Stimulated activated naive CD8-positive, alpha-beta T cell treated with anti-CD3 and anti-CD28 coated beads, Interleukin-15, Interleukin-2, amounts not matched to agents 100 ng/mL and 50 ng/mL, for 24 hours (primary cell): Measurements from ENCODE around the gene RTEL1.
"Not testable (repeated sequence)": the region's sequence is repeated elsewhere in the genome, so short reads cannot be mapped to it uniquely, and the experiment has no call there.

ENCODE experiments used
- H3K27ac Mint-ChIP-seq: one replicate; pipeline ENCODE4 v1.8.0; 2021; ENCODE audit warnings: mild to moderate bottlenecking, mixed read lengths
- H3K27me3 Mint-ChIP-seq: one replicate; pipeline ENCODE4 v1.8.0; 2021; ENCODE audit warnings: mixed read lengths
- H3K36me3 Mint-ChIP-seq: one replicate; pipeline ENCODE4 v1.8.0; 2021; ENCODE audit warnings: low read depth, mixed read lengths
- H3K4me1 Mint-ChIP-seq: one replicate; pipeline ENCODE4 v1.8.0; 2021; ENCODE audit warnings: low read depth, mixed read lengths
- H3K4me3 Mint-ChIP-seq: one replicate; pipeline ENCODE4 v1.8.0; 2021; ENCODE audit warnings: mild to moderate bottlenecking, mixed read lengths
- H3K9me3 Mint-ChIP-seq: one replicate; pipeline ENCODE4 v1.8.0; 2021; ENCODE audit warnings: mixed read lengths

RTEL1 gene

DNA sequence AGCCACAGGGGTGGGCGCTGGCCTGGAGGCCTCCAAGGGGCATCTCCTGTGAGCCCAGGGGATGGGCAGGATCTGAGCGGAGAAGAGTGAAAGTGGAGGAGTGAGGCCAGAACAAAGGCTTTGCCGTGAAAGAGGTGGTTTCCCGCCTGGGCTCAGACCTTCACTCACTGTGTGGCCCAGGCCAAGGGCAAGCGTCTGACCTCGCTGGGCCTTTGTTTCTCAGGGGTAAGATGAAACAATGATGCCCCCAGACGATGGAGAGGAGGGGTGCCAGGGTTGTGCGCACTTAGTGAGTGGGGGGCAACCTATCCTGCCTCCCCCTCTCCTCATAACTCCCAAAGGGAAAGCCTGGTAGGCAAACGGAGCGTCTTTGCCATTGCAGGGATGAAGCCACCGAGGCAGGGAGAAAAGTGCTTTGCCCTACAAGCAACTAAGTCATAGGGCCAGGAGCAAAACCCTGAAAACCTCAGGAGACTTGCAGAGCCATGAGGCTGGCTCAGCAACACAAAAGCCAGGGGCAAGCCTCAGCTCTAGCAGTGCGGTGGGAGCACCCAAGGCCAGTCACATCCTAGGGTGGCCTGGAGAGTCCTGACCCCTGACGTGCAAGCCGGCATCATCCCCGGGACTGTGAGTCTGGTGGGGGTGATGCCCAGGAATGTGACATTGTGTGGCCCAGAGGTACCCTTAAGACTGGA is 4.0 kb upstream of the RTEL1 start:
- Mint-ChIP-seq H3K4me3 (peak overlapping the region; percentile 76), H3K4me1 (peaks cover 39% of the 10 kb centered on the region)

DNA sequence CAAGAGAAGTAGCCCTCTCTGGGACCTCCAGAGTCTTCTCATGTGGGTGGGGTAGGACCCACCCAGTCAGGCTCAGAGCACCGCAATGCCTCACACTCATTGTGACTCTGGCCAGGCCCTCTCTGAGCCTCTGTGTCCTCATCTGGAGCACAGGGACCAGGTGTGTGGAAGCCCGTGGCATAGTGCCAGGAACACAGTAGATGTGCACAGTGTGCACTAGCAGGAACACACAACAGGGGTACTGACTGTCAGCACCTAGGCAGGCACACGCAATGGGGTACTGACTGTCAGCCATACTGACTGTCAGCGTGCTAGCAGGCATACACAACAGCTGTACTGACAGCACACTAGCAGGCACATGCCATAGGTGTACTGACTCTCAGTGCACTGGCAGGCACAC is 2.9 kb upstream of the RTEL1 start:
- Mint-ChIP-seq H3K9me3 (no peaks in the 10 kb centered on the region), H3K27ac (no peak overlapping the region), H3K36me3 (peaks cover 9% of the 10 kb centered on the region), H3K4me1 (peaks cover 48% of the 10 kb centered on the region), H3K4me3 (no peak overlapping the region), H3K27me3 (no peaks in the 10 kb centered on the region)

More for the DNA sequence above, 4.0 kb upstream of the RTEL1 start:
- Mint-ChIP-seq H3K27ac (peak overlapping the region; percentile 58), H3K27me3 (no peaks in the 10 kb centered on the region), H3K9me3 (no peaks in the 10 kb centered on the region), H3K36me3 (peaks cover 4% of the 10 kb centered on the region)

DNA sequence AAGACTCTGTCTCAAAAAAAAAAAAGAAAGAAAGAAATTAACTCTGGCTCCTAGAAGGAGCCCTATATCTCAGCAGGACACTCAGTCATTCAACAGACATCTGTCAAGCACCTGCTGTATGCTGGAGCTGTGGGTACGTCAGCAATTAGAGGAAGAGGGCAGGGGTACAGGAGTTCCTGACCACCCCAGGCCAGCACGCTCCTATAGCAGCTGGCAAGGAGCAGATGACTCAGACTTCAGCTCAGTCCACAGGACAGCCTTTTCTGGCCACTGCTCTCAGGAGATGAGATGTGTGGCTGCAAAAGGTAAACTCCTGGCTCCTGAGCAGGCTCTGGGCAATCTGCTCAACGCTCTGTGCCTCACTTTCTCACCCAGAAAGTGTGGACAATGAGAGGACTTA is 1.7 kb upstream of the RTEL1 start:
- H3K4me3 Mint-ChIP-seq, result no peak overlapping the region
- no peak overlapping the region for H3K27ac Mint-ChIP-seq

DNA sequence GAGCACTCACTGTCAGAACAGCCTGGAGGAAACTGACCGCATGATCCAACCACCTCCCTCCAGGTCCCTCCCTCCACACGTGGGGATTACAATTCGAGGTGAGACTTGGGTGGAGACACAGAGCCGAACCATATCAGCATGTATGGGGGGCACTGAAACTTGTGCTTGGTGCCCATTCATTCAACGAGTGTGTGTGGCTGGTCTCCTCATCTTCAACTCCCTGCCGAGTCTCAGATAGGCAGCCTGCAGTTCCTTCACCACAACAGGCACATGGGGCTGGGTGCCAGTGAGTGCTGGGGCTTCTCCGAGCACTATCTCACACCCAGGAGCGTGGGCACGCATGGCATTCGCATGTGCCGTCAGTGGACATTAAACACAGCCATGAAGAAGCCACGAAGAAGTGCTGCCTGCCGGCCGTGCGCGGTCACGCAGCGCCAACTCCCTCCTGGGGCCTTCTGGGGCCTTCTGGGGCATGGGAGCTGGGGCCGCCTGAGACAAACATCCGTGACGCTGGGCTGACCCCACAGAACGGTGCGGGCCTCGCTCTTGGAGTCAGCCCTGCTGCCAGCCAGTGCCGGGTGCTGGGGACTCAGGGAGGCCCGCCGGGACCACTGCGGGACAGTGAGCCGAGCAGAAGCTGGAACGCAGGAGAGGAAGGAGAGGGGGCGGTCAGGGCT is 714 bp upstream of the RTEL1 start:
- peak overlapping the region; percentile 98 for H3K4me3 Mint-ChIP-seq
- no peaks in the 10 kb centered on the region for H3K27me3 Mint-ChIP-seq
- peaks cover 13% of the 10 kb centered on the region for H3K36me3 Mint-ChIP-seq
- peak overlapping the region; percentile 94 for H3K27ac Mint-ChIP-seq
- peaks cover 44% of the 10 kb centered on the region for H3K4me1 Mint-ChIP-seq
- no peaks in the 10 kb centered on the region for H3K9me3 Mint-ChIP-seq

More for the DNA sequence above, 1.7 kb upstream of the RTEL1 start:
- peaks cover 47% of the 10 kb centered on the region for H3K4me1 Mint-ChIP-seq
- no peaks in the 10 kb centered on the region for H3K27me3 Mint-ChIP-seq
- no peaks in the 10 kb centered on the region for H3K9me3 Mint-ChIP-seq
- peaks cover 9% of the 10 kb centered on the region for H3K36me3 Mint-ChIP-seq

DNA sequence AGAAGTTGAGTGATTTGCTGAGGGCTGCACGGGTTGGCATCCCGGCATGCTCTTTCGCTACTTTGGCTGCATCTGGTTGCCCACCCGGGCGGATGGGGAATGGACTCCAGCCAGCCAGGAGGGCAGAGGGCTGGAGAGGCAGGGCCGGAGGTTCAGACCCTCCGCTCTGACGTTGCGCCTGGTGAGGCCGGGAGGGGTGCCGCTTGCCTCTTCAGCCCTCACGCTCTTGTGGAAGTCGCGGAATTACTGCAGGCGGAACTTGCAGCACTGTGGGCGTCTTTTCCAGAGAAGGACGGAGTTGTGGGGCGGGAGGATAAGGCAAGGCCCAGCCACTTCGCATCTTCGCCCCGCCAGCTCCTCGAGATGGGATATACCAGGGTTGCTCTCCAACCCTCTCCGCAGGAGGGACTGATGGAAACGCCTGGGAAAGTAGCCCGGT is 656 bp downstream of the RTEL1 start:
- Mint-ChIP-seq H3K4me1 (peaks cover 42% of the 10 kb centered on the region), H3K9me3 (no peaks in the 10 kb centered on the region), H3K27me3 (no peaks in the 10 kb centered on the region), H3K27ac (peak overlapping the region; percentile 94), H3K4me3 (peak overlapping the region; percentile 98), H3K36me3 (peaks cover 13% of the 10 kb centered on the region)

DNA sequence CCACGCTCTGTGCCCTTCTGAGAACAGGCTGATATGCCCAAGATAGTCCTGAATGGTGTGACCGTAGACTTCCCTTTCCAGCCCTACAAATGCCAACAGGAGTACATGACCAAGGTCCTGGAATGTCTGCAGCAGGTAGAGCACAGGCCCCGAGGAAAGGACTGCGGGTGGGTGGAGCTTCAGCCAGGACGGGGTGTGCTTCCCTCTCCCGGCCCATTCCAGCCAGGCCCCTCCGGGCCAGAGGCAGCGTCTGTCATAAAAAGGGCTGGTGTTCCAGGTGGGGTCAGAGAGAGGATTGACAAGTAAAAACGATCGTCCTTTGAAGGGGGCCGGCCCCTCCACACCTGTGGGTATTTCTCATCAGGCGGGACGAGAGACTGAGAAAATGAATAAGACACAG is 1.3 kb downstream of the RTEL1 start:
- Mint-ChIP-seq H3K27ac (peak overlapping the region; percentile 94), H3K9me3 (no peaks in the 10 kb centered on the region), H3K36me3 (peaks cover 13% of the 10 kb centered on the region), H3K4me1 (peaks cover 36% of the 10 kb centered on the region), H3K27me3 (no peaks in the 10 kb centered on the region), H3K4me3 (peak overlapping the region; percentile 98)

DNA sequence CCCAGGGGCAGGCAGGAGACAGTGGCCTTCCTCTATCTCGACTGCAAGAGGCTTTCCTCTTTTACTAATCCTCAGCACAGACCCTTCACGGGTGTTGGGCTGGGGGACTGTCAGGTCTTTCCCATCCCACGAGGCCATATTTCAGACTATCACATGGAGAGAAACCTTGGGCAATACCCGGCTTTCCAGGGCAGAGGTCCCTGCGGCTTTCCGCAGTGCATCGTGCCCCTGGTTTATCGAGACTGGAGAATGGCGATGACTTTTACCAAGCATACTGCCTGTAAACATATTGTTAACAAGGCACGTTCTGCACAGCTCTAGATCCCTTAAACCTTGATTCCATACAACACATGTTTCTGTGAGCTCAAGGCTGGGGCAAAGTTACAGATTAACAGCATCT is 2.1 kb downstream of the RTEL1 start:
- H3K27ac Mint-ChIP-seq, H3K27me3 Mint-ChIP-seq, H3K9me3 Mint-ChIP-seq: not testable (repeated sequence)
- peaks cover 31% of the 10 kb centered on the region for H3K4me1 Mint-ChIP-seq
- H3K4me3 Mint-ChIP-seq, result peak overlapping the region; percentile 98
- peaks cover 13% of the 10 kb centered on the region for H3K36me3 Mint-ChIP-seq

DNA sequence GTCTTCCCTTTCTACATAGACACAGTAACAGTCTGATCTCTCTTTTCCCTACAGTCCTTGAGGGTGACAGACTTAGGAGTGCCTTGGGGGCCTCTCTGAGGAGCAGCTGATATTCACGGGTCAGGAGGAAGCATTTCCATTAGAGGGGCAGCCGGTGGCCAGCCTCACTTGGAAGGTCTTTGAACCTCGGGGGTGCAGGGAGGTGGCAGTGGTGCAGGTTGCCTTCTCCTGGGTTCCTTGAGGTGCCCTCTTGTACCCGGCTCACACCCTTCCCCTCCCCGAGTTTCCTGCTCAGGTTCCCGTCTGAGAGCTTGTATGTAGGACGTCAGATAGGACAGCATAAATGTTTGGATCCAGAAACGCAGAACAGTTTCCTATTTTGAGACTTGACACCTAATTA is 2.5 kb downstream of the RTEL1 start:
- peaks cover 31% of the 10 kb centered on the region for H3K4me1 Mint-ChIP-seq
- peaks cover 13% of the 10 kb centered on the region for H3K36me3 Mint-ChIP-seq
- H3K4me3 Mint-ChIP-seq, result no peak overlapping the region
- no peaks in the 10 kb centered on the region for H3K27me3 Mint-ChIP-seq
- H3K9me3 Mint-ChIP-seq, result no peaks in the 10 kb centered on the region
- no peak overlapping the region for H3K27ac Mint-ChIP-seq

DNA sequence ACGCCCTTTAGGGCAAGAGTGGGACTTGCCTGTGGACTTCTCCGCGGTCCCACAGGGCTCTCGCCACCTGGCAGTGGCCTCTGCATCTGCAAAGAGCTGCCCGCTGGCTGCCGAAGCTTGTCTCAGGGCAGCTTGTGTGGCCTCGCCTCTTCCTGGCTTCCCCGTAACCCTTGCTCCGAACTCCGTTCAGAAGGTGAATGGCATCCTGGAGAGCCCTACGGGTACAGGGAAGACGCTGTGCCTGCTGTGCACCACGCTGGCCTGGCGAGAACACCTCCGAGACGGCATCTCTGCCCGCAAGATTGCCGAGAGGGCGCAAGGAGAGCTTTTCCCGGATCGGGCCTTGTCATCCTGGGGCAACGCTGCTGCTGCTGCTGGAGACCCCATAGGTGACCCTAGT is 3.0 kb downstream of the RTEL1 start:
- Mint-ChIP-seq H3K4me3 (no peak overlapping the region), H3K27me3 (no peaks in the 10 kb centered on the region), H3K9me3 (no peaks in the 10 kb centered on the region), H3K4me1 (peaks cover 31% of the 10 kb centered on the region), H3K36me3 (peaks cover 17% of the 10 kb centered on the region), H3K27ac (no peak overlapping the region)

DNA sequence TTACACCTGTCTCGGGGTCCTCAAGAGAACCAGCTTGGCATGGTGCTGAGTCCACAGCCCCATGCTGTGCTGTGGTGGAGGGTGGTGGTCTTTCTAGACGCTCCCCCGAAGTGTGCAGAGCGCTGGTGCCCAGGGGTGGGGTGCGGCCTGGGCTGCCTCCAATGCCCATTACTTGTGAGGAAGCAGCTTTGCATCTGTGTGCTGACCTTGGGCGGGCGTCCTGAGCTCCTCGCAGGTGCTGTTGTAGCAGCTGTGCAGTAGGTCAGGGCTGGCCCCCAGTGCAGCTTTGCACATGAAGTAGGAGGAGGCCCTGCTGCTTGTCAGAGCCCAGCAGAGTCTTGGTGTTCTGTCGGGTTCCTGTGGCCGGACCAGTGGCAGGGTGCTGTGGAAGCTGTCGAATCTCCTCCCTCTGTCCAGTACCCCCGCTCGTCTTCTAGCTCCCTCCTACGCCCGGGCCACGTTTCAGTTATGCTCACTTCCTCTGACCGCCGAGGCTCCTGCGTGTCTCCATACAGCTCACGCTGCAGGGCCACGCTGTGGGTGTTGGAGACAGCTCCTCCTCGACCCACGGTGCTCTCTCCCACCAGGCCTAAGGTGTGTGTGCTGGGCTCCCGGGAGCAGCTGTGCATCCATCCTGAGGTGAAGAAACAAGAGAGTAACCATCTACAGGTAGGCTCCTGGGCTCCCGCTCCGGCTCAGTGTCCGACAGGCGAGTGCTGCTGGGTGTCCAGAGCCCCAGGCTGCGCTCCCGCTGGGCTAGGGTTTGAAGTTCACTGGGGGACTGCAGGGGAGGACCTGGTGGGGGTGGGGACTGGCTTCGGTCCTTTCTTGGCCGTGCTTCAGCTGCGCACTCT is 4.1 kb downstream of the RTEL1 start:
- Mint-ChIP-seq H3K27ac (no peak overlapping the region), H3K9me3 (no peaks in the 10 kb centered on the region), H3K4me3 (no peak overlapping the region), H3K4me1 (peaks cover 28% of the 10 kb centered on the region), H3K27me3 (no peaks in the 10 kb centered on the region), H3K36me3 (peaks cover 23% of the 10 kb centered on the region)

DNA sequence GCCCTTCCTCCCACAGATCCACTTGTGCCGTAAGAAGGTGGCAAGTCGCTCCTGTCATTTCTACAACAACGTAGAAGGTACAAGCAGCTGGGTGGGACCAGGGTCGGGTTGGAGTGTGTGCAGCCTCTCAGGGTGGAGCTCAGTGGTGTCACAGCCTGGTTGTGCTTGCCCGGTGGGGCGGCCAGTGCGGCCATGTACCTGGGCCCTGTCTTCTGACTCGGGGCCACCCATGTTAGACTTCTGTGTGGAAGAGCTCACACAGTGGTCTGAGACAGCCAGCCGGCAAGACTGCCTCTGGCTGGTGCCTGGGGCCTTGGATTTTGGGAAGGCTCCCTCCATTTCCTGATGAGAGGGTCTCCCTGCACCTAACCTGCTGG is 4.7 kb downstream of the RTEL1 start:
- H3K36me3 Mint-ChIP-seq, result peaks cover 25% of the 10 kb centered on the region
- no peak overlapping the region for H3K4me3 Mint-ChIP-seq

DNA sequence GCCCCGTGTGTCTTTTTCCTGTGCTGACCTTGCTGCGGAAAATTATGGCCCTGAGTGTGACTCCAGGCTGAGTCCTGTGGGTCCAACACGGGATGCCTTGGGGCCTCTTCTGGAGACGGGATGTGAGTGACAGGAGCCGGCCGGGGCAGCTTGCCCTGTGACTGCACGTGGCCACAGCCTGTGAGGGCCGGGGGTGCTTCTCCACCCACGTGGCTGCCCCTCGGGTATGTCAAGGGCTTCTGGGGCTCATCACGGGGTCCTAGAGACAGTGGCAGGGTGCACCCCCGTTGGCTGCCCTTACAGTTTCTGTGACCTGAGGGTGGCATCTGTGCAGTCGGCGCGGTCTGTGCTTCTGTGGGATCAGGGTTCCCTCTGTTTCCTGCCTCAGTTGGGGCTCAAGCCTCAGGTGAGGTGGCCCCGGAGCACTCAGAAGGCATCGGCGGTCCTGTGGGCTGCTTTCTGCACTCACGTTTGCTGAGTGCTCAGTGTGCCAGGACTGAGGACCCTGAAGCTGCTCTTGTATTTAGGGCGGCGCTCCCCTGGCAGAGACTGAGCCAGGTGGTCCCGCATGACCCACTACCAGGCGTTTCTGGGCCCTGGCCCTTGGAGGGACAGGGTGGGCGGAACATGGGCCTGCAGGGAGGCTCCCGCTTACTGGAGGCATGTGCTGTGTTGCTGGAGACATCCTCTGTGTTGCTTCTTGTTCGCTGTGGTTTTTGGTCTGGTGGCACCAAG is 5.4 kb downstream of the RTEL1 start:
- peaks cover 15% of the 10 kb centered on the region for H3K4me1 Mint-ChIP-seq
- H3K36me3 Mint-ChIP-seq, result peaks cover 30% of the 10 kb centered on the region
- H3K27me3 Mint-ChIP-seq, result no peaks in the 10 kb centered on the region
- no peak overlapping the region for H3K27ac Mint-ChIP-seq
- no peak overlapping the region for H3K4me3 Mint-ChIP-seq
- no peaks in the 10 kb centered on the region for H3K9me3 Mint-ChIP-seq

More for the DNA sequence above, 4.7 kb downstream of the RTEL1 start:
- H3K9me3 Mint-ChIP-seq, result no peaks in the 10 kb centered on the region
- H3K27ac Mint-ChIP-seq, result no peak overlapping the region
- peaks cover 21% of the 10 kb centered on the region for H3K4me1 Mint-ChIP-seq
- no peaks in the 10 kb centered on the region for H3K27me3 Mint-ChIP-seq

DNA sequence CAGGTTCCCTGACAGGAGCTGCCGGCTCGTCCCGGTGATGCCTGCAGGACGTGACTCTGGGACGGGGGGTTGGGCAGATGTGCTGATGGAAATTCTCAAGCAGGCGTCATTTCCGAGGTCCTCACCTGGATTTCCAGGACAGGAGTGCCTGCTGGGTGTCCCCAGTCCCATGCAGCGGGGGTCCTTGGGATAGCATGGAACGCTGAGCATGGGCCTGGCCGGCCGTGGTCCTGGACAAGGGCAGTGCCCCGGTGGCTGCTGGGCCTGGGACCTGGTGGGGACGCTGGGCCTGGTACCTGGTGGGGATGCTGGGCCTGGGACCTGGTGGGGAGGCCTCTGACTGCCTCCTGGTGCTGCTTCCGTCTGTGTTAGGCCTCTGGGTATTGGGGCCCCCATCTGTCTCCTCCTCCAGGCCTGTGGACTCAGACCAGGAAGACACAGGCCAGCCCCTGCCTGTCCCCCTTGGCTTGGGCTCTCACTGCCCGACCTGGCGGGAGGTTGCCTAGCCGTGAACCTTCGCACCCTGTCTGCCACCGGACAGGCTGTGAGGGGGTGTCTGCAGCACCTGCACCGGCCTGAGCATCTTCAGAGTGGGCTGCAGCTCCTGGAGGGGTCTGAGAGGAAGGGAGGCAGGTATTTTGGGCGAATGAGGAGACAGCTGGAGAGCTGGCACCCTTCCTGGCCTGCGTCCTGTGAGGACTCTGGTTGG is 6.2 kb downstream of the RTEL1 start:
- Mint-ChIP-seq H3K36me3 (peaks cover 35% of the 10 kb centered on the region), H3K4me3 (no peak overlapping the region), H3K4me1 (peaks cover 7% of the 10 kb centered on the region), H3K27me3 (no peaks in the 10 kb centered on the region), H3K27ac (no peak overlapping the region), H3K9me3 (no peaks in the 10 kb centered on the region)
